ENCODE results near the gene DIP2A. TPM values are rescaled to one million over a fixed set of nuclear protein-coding genes. Genes with fewer than 3 reads are reported as not detected.

The DIP2A gene
- polyA plus RNA-seq, 1 donor (not counting 4 experiments of a cell fraction or from before 2014, with no cell fraction given), result 41.6 TPM

DNA sequence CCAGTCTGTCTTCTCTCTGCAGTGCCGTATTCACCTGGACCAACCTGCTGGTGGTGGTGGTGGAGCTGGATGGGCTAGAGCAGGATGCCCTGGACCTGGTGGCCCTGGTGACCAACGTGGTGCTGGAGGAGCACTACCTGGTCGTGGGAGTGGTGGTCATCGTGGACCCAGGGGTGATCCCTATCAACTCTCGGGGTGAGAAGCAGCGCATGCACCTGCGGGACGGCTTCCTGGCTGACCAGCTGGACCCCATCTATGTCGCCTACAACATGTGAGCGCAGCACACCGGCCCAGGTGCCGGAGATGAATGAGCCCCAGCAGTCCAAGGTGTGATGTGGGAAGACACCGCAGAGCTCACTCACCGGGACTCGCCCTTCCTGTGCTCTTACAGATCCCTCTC, 108.7 kb downstream of the DIP2A start:
- no peak for TF ChIP-seq EZH2 (IDR thresholded peaks at IDR 0.05; ENCODE audit: low read length)
- TF ChIP-seq, protein P1, sequence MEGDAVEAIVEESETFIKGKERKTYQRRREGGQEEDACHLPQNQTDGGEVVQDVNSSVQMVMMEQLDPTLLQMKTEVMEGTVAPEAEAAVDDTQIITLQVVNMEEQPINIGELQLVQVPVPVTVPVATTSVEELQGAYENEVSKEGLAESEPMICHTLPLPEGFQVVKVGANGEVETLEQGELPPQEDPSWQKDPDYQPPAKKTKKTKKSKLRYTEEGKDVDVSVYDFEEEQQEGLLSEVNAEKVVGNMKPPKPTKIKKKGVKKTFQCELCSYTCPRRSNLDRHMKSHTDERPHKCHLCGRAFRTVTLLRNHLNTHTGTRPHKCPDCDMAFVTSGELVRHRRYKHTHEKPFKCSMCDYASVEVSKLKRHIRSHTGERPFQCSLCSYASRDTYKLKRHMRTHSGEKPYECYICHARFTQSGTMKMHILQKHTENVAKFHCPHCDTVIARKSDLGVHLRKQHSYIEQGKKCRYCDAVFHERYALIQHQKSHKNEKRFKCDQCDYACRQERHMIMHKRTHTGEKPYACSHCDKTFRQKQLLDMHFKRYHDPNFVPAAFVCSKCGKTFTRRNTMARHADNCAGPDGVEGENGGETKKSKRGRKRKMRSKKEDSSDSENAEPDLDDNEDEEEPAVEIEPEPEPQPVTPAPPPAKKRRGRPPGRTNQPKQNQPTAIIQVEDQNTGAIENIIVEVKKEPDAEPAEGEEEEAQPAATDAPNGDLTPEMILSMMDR (optimal IDR thresholded peaks at IDR 0.05 in 1 of 3, IDR thresholded peaks at IDR 0.05 in 1 of 3, conservative IDR thresholded peaks at IDR 0.05 in 1 of 3; ENCODE audit: extremely low read depth in 1 of 3, insufficient read depth in 2 of 3, low read length in 3 of 3), result no peak
- dilution Hi-C loops (cut with MboI; ENCODE audit: extremely low pct_ligation_motif_present, low sequenced_read_pairs), result no loop called here
- H3K36me3 ChIP-seq (ENCODE audit: control insufficient read depth in 2 of 2, extremely low read depth in 1 of 2, insufficient read depth in 2 of 2, low read length in 2 of 2), result peaks cover 42 to 48% of the 10 kb centered on the region in 2 experiments
- no peak overlapping the region for H3K27ac ChIP-seq (ENCODE audit: control insufficient read depth, insufficient read depth, low read length)
- H2AFZ ChIP-seq (ENCODE audit: control insufficient read depth, low read length), result no peak overlapping the region
- H3K4me1 ChIP-seq (ENCODE audit: control insufficient read depth, extremely low read depth, insufficient read depth, low read length), result no peaks in the 10 kb centered on the region
- H4K20me1 ChIP-seq (ENCODE audit: control insufficient read depth, extremely low read depth, insufficient read depth, low read length), result no peaks in the 10 kb centered on the region
- no peaks in the 10 kb centered on the region for H3K27me3 ChIP-seq (ENCODE audit: control insufficient read depth, extremely low read depth, insufficient read depth, low read length)
- no peak for FAIRE-seq
- H3K4me2 ChIP-seq (ENCODE audit: control insufficient read depth, extremely low read depth, insufficient read depth, low read depth, low read length), result no peak overlapping the region
- H3K9me3 ChIP-seq (ENCODE audit: control insufficient read depth, low read depth, low read length), result no peaks in the 10 kb centered on the region
- no peak overlapping the region for H3K9ac ChIP-seq (ENCODE audit: control insufficient read depth, extremely low read depth, insufficient read depth, low read length)
- no peak for DNase-seq (ENCODE audit: low read depth, low spot score)
- H3K79me2 ChIP-seq (ENCODE audit: control insufficient read depth, insufficient read depth, low read length), result no peaks in the 10 kb centered on the region
- H3K4me3 ChIP-seq (ENCODE audit: control insufficient read depth in 2 of 3, extremely low read depth in 1 of 3, insufficient read depth in 2 of 3, low read depth in 1 of 3, low read length in 3 of 3), result no peak overlapping the region
- no peaks in the 10 kb centered on the region for H3K9me1 ChIP-seq (ENCODE audit: control insufficient read depth, extremely low read depth, insufficient read depth, low read length)

DNA sequence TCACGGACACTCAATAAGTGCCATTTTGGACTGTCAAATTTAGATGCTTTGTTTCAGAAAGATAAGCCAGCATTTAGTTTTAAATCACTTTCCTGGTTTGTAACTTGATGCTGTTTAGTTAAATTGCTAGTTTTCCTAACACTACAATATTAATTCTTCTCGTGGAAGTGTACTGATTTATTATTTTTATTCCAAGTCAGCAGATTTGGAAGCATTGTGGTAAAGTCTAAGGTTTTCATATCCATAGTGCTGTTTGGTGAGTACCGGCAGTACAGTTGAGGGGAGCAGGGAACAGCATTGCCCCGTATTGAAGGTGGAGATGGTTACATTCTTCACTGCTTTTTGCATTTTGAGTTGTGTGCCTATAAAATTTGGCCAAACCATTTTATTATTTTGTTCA, 109.9 kb downstream of the DIP2A start:
- Histone ChIP-seq H3K27me3 (ENCODE audit: control insufficient read depth, extremely low read depth, insufficient read depth, low read length) (no peaks in the 10 kb centered on the region), H2AFZ (ENCODE audit: control insufficient read depth, low read length) (no peak overlapping the region), H3K36me3 (ENCODE audit: control insufficient read depth in 2 of 2, extremely low read depth in 1 of 2, insufficient read depth in 2 of 2, low read length in 2 of 2) (peaks cover 33 to 40% of the 10 kb centered on the region in 2 experiments), H3K9ac (ENCODE audit: control insufficient read depth, extremely low read depth, insufficient read depth, low read length) (no peak overlapping the region), H3K4me1 (ENCODE audit: control insufficient read depth, extremely low read depth, insufficient read depth, low read length) (no peaks in the 10 kb centered on the region), H3K9me3 (ENCODE audit: control insufficient read depth, low read depth, low read length) (no peaks in the 10 kb centered on the region), H3K9me1 (ENCODE audit: control insufficient read depth, extremely low read depth, insufficient read depth, low read length) (no peaks in the 10 kb centered on the region), H3K4me2 (ENCODE audit: control insufficient read depth, extremely low read depth, insufficient read depth, low read depth, low read length) (no peak overlapping the region), H4K20me1 (ENCODE audit: control insufficient read depth, extremely low read depth, insufficient read depth, low read length) (no peaks in the 10 kb centered on the region), H3K4me3 (ENCODE audit: control insufficient read depth in 2 of 3, extremely low read depth in 1 of 3, insufficient read depth in 2 of 3, low read depth in 1 of 3, low read length in 3 of 3) (no peak overlapping the region), H3K79me2 (ENCODE audit: control insufficient read depth, insufficient read depth, low read length) (no peaks in the 10 kb centered on the region), H3K27ac (ENCODE audit: control insufficient read depth, insufficient read depth, low read length) (no peak overlapping the region)
- dilution Hi-C loops (cut with MboI; ENCODE audit: extremely low pct_ligation_motif_present, low sequenced_read_pairs), result no loop called here
- TF ChIP-seq EZH2 (IDR thresholded peaks at IDR 0.05; ENCODE audit: low read length), result no peak
- TF ChIP-seq, protein P1 (optimal IDR thresholded peaks at IDR 0.05 in 1 of 3, IDR thresholded peaks at IDR 0.05 in 1 of 3, conservative IDR thresholded peaks at IDR 0.05 in 1 of 3; ENCODE audit: extremely low read depth in 1 of 3, insufficient read depth in 2 of 3, low read length in 3 of 3), result no peak
- FAIRE-seq (no peak), DNase-seq (ENCODE audit: low read depth, low spot score) (no peak)

Measured in keratinocyte (primary cell).